GM18505 (cell line): ENCODE measurements around the gene UXT.
"Not testable (repeated sequence)": the region's sequence is repeated elsewhere in the genome, so short reads cannot be mapped to it uniquely, and the experiment has no call there.

ENCODE experiments used
- ATAC-seq: cut with Tn5 transposase; IDR thresholded peaks from one replicate; pipeline ENCODE4 v1.9.1; 2021; ENCODE audit not compliant: unreplicated experiment
- POLR2A ChIP-seq: IDR thresholded peaks from 4 replicates; pipeline ENCODE4 v1.6.1; 2011; ENCODE audit warnings: borderline replicate concordance; ENCODE audit not compliant: insufficient read depth, insufficient read length; ENCODE audit errors: extremely low read depth

UXT gene, protein sequence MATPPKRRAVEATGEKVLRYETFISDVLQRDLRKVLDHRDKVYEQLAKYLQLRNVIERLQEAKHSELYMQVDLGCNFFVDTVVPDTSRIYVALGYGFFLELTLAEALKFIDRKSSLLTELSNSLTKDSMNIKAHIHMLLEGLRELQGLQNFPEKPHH

DNA sequence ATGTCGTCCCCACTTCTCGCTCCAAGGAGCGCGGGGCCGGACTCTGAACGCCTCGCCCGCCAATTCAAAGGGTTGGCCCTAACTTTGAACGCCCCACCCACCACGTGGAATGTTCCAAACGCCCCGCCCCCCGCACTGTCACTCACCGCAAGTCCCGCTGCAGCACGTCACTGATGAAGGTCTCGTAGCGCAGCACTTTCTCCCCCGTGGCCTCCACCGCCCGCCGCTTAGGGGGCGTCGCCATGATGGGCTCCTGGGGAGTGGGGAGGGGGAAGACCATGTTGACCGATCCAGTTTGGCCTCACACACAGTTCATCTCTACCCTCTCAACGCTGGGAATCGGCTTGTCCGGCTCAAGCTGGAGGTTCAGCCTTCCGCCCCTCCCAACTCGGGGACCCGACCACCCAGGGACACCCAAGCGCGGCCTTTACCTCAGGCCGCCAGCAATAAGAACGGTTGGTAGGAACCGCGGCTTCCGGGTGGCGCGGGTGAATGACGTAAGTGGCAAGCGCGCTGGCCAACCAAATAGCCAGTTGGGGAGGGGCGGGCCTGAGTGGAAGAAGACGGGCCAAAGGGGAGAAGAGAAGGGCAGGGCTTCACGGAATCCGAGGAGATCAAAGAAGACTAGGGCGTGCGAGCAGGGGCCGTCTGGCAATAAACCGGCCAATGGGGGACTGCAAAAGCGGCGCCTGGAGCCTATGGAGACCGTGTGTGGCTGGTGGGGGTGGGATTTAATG lies at the start of gene UXT:
TSS of gene UXT (minus strand) at position 497 of the 737 bp plus-strand sequence. CDS start at position 244, 253 bp downstream.
- TF ChIP-seq POLR2A: peak; percentile 80
- peak; percentile 76 for ATAC-seq

DNA sequence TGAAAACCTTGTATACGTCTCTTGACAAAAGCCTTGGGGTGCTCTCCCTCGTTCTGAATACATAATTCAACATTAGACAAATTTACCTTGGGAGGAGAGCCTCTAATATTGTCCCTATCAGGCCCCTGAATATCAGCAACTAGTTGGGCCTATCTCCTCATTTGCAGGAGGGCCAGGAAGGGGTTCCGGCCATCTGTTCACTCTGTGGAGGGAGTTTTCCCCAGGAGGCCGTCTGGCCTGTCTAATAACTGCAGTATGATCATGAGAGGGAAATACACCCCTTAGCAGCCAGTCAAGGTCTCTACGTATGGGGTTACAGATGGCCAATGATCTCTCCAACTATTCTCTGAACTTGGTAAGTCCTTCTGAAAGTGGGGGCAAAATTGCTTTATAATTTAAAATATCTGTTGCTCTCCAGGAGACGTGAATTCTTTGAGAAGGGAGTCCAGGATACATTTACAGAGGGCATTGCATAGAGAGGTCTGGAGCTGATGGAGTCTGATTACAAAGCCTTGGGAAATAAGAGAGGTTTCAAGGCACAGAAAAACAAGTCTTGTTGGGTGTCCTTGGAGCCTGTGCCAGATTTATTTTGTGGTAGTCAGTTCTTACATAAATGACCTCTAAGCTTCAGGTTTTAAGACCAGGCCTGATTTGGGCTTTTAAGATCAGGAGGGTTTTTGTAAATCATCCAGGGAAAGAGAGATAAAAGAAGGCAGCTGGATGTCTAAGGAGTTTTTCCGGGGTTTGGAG lies 48.2 kb upstream of the UXT start:
- TF ChIP-seq POLR2A: no peak
- ATAC-seq: no peak

DNA sequence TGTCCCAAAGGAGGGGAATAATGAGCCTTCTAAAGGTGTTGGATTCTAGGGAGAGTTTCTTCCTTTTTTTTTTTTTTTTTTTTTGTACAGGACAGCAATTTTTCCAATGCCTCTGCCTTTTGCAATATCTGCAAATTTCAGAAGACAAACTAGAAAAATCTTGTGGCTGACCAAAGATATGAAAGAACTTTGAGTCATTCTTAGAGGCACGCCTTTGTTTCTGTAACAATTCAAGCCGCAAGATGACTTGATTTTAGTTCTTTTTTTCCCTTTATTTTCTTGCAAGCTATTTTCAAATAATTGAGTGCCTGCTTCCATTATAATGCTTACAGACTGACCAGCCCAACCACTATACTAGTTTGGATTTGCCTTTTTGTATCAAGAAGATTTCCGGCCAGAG lies 47.6 kb upstream of the UXT start:
- TF ChIP-seq POLR2A: no peak
- no peak for ATAC-seq

DNA sequence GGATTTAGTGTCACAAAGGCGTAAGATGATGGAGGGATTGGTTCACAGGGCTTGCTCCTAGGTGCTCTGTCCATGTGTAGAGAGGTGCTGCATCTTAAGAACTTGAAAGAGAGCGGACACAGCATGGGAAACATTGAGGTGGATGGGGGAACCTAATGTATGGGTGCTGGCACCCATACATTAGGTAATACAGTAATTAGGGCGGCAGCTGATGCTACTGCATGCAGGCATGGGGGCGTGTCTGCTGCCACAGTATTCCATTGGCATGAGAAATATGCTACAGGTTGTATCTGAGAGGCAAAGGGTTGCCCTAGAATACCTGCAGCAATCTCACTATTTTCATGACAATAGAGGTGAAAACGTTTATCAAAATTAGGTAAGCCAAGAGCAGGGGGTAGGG lies 45.8 kb upstream of the UXT start:
- TF ChIP-seq POLR2A: no peak
- ATAC-seq: no peak

GRCh38 chrX:47697181-47697580 lies 38.2 kb upstream of the UXT start:
- ATAC-seq: no peak
- TF ChIP-seq POLR2A: no peak

GRCh38 chrX:47690175-47690574 lies 31.2 kb upstream of the UXT start:
- no peak for TF ChIP-seq POLR2A
- no peak for ATAC-seq

- TF ChIP-seq POLR2A: no peak
Measured at GRCh38 chrX:47687263-47687662, 28.3 kb upstream of the UXT start.

GRCh38 chrX:47683829-47684205 lies 24.8 kb upstream of the UXT start:
- TF ChIP-seq POLR2A: no peak
- no peak for ATAC-seq

More at GRCh38 chrX:47687263-47687662, 28.3 kb upstream of the UXT start:
- ATAC-seq: no peak

- ATAC-seq: no peak
- no peak for TF ChIP-seq POLR2A
Measured at GRCh38 chrX:47683184-47683828, 24.3 kb upstream of the UXT start.

DNA sequence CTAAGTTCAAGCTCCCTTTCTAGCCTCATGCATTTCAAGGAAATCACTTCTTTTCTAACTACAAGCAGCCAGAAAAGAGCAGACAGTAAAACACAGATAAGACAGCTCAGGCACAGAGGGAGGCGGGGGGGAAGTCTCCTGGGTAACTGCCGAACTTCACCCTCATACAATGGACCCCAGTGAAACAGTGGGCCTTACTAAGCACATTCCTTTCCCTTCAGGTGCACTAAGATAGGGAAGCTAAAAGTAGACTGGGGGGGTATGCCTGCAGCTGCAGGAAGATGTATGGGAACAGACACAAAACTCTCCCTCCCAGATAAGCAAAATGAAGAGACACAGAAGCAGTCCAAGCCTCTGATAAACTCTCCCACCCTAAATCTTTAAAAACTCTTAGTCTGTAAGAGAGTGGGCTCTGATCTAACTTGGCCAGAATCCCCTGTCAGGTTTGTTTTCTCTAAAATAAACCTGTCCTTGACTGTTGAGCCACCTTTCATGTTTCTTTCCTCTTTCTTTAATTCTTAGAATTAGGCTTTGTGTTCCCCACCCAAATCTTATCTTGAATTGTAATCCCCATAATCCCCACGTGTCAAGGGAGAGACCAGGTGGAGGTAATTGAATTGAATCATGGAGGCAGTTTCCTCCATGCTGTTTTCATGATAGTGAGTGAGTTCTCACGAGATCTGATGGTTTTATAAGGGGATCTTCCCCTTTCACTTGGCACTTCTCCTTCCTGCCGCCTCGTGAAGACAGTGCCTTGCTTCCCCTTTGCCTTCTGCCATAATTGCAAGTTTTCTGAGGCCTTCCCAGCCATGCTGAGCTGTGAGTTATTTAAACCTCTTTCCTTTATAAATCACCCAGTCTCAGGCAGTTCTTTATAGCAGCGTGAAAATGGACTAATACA lies 17.2 kb upstream of the UXT start:
- ATAC-seq: not testable (repeated sequence)

DNA sequence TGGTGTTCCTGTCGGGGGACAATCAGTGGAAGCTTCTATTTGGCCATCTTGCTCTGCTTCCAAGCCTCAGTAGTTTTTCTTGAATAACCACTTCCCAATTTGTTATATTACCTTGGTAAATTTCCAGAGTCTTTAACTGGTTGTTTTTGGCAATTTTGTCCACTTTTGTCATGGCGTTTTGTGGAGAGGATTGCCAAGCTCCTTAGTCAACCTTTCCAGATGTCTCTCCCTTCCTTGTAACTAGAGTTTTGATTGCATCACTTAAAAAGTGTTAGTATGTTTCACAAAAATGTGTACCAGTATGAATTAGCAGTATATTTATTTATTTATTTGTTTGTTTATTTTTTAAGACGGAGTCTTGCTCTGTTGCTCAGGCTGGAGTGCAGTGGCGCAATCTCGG lies 15.8 kb upstream of the UXT start:
- no peak for TF ChIP-seq POLR2A
- ATAC-seq: no peak

- ATAC-seq: not testable (repeated sequence)
Measured at GRCh38 chrX:47665797-47666196, 6.8 kb upstream of the UXT start.

DNA sequence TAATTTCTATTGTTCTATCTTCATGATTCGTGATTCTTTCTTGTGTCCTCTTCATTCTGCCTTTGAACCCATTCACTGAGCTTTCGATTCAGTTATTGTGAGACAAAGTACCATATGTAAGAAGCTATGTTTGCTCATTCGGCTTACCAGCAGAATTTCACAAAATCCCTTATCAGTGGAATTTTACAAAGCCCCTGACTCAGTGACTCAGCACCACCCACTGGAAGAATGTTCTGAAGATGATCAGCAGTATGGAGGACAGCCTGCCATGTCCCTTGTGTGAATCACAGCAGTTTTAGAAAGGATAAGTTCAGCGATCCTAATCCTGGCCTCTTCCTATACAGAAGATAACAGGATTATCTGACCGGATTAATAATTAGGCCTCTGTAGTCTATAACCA lies 5.8 kb upstream of the UXT start:
- TF ChIP-seq POLR2A: no peak
- no peak for ATAC-seq
